ENCODE data around the gene RND2.
A peak's percentile ranks its signal among the peaks of the same experiment; 100 is the strongest.
"Not testable (repeated sequence)": the region's sequence is repeated elsewhere in the genome, so short reads cannot be mapped to it uniquely, and the experiment has no call there.

The RND2 gene, protein sequence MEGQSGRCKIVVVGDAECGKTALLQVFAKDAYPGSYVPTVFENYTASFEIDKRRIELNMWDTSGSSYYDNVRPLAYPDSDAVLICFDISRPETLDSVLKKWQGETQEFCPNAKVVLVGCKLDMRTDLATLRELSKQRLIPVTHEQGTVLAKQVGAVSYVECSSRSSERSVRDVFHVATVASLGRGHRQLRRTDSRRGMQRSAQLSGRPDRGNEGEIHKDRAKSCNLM

DNA sequence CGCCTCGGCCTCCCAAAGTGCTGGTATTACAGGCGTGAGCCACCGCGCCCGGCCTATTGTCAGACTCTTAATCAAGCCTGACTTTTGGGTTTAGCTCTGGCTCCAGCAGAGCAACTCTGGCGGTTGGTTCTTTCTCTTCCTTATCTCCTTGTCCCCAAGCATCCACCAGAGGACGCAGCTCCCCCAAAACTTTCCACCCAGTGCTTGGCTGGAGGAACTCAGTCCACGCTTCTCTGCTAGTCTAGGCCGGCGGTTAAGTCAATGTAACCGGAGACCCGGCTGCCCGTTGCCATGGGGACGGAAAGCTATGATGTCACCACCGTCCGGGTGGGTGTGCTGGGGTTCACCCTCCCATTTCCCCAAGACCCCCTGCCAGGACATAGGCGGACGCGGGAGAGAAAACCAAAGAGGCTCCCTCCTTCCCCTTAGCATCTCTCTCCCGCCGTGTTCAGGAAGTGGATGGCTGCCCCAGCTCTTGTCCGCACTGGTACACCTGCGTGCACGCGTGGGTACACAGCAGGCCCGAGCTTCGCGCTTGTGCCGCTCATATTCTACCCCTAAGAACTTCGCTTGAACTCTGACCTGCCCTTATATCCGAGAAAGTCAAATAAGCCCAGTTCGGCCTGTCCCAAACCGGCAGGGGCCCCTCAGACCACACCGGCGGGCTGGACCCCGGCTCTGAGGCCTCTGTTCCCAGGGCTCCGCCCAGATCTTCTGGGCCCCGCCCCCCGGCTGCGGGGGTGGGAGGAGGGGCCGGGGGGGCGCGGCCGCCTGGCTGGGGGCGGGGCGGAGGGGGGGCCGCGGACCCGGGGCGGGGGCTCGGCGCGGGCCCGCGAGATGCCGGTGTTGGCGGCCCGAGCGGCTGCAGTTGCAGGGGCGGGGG, at the start of gene RND2:
TSS of gene RND2 (plus strand) at position 825 of the 883 bp plus-strand sequence. CDS start 117 bp downstream, outside the sequence.
- peak; percentile 87 for DNase-seq

DNA sequence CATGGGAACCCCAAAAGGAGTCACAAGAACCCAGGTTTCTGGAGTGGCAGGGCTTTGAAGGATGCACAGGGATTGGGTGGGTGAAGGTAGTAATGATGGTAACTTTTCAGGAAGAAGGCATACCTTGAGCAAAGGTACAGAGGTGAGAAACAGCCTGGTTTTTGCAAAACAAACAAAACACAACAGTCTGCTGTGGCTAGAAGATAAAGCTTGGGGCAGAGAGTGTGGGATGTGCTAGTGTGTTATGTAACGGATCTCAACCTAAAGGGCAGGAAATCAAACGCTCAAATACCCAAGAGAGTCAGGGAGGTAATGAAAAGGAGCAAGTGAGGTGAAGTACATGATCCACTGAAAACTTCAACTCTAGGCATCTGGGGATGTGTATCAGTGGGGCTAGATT, 49.8 kb upstream of the RND2 start:
- no peak for DNase-seq

DNA sequence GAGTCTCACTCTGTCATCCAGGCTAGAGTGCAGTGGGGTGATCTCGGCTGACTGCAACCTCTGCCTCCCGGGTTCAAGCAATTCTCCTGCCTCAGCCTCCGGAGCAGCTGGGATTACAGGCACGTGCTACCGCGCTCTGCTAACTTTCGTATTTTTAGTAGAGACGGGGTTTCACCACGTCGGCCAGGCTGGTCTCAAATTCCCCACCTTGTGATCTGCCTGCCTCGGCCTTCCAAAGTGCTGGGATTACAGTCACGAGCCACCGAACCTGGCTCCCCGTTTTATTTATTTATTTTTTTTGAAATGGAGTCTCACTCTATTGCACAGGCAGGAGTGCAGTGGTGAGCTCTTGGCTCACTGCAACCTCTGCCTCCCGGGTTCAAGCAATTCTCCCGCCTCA, 49.3 kb upstream of the RND2 start:
- not testable (repeated sequence) for DNase-seq

DNA sequence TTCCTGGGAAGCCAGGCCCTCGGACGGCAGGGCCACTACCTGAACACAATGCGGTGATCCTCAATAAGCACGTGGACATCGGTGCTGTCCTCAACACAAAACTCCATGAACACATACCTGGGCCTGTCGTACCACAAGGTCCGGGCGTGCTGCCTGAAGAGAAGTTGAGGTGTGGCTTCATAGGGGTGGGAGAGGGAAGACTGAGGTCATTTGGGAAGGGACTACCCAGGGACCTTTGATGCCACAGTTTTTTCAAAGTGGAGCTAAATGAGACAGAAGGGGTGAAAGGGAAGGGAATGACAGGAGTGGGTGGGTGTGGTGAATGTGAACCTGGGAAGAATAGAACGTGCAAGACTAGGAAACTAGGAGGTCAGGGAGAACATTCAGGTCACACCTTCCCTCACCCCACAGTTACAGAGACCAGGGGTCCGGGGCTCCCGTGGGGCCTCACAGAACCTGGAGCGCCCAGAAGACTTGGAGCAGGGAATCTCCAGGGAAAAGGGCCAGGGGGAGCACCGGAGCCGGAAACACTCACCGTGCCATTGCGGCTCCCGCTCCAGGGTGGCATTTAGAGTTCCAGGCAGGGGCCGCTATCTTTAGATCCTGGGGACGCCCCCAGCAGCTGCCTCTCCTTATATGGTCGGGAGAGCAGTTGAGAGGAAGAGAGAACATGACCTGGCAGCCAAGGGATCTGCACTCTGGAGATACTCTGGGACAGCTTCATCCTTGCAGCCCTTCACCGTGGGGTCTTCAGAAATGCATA, 45.3 kb upstream of the RND2 start, which contains the start of gene PTGES3L:
TSS of gene PTGES3L (minus strand) at position 570 of the 763 bp plus-strand sequence. CDS start at position 543, 27 bp downstream.
- peak; percentile 36 for DNase-seq

DNA sequence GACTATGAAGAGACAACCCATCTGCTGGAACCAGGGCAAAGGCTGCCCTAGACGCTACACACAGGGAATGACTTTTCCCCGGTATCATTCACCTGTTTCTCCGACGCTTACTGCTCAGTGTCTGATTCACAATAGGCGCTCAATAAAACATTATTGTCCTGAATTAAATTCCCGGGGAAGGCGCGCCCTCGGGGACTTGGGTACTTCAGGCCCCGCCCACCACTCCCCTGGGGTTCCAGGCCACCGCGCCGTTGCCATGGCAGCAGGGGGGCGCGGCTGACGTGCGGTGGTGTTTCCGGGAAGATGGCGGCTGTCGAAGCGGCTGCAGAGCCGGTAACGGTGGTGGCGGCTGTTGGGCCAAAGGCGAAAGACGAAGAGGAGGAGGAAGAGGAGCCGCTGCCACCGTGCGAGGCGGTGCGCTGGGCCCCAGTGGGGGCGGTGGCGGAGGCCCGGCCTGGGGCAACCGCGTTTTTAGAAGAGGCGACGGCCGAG, 44.7 kb upstream of the RND2 start, which contains the start of gene RUNDC1:
TSS of gene RUNDC1 (plus strand) at position 292 of the 492 bp plus-strand sequence. CDS start at position 304, 12 bp downstream.
- DNase-seq: peak; percentile 94

DNA sequence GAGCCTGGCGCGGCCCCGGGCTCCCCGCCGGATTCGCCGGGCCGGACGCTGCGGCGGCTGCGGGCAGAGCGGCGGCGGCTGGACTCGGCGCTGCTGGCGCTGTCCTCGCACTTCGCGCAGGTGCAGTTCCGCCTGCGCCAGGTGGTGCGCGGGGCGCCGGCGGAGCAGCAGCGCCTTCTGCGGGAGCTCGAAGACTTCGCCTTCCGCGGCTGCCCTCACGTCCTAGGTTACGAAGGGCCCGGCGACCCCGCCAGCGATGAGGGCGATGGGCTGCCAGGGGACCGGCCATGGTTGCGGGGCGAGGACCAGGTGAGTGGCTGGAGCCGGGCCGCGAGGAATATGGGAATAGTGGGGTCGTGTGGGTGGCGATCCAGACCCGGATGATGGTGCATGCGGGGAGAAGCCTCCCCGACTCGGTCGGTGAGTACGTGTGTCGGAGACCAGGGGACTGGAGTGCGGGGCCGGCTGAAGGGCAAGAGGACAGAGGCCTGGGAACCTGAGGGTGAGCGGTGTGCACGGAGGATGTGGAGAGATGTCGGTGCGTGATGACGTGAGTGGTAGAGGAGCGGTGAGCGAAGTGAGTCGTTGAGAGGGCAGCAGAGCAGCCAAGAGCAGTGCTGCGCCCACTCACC, 44.1 kb upstream of the RND2 start:
- peak; percentile 88 for DNase-seq

DNA sequence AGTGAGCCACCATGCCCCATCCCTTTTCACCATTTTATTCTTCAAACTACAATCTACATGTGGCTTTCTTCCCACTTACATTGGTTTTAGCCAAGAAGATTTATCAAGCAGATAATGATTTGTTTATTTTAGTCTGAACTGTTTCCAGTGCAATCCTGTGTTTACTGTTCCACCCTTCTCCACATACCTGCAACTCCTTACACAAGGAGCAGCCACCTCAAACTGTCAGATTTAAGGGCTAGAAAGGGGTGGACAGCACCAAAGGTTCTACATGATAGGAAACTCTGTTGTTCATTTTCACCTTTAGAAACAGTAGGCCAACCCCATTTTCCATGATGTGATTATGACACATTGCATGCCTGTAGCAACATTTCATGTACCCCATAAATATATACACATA, 42.8 kb upstream of the RND2 start:
- no peak for DNase-seq

DNA sequence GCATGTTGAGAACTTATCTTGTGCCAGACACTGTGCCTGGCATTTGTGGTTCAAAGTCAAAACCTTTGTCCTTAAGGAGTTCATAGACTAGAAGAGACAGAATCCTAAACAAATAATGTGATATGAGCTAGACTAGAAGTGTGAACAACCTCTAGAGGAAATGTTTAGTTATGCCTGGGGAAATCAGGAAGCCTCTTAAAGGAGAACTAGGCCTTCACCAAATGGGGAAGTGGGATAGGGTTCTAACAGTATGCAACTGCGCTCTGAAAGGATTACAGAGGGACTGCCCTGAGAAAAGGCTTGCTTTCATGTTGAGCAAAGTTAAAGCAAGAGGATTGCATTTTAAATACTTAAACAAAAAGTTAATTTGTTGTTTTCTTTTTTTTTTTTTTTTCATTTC, 39.8 kb upstream of the RND2 start:
- DNase-seq: no peak

DNA sequence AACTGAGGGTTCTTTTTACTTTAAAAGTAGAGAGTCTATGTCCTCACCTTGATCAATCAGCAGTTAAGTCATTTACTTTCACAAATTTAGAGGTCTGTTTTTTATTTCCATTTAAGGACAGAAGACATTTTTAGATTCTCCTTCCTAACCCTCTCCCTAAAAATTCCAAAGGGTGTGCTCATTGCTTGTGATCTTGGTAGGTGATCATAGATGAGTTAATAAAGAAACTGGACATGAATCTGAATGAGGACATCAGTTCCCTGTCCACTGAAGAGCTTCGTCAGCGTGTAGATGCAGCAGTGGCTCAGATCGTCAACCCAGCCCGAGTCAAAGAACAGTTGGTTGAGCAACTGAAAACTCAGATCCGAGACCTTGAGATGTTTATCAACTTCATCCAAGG, 35.9 kb upstream of the RND2 start:
- DNase-seq: no peak

DNA sequence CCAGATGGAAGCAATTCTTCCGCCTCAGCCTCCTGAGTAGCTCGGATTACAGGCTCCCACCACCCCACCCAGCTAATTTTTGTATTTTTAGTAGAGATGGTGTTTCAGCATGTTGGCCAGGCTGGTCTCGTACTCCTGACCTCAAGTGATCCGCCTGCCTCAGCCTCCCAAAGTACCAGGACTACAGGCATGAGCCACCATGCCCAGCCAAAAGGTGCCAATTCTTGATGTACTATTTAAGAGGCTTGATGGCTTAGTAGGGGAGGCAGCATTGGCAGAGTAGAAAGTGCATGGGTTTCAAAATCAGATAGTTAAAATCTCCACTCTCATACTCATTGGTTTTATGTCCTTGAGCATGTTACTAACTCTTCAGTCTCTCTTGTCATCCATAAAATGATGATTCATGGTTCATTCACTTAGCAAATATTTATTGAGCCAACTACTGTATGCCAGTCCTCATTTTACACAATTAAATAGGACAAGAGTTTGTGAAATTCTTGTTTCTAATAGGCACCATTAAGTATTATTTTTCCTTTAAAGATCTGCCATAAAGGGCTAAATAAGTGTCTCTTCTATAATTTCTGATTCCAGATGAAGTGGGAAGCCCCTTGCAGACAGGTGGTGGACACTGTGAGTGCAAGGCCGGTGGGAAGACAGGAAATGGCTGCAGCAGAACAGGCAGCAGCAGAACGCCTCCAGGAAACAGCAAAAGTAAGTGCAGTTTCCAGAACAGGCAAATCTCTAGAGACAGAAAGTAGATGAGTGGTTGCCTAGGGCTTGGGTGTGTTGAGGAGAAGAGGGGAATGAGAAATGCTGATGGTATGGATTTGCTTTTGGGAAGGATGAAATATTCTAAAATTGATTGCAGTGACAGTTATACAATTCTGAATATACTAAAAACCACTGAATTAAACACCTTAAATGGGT, 35.0 kb upstream of the RND2 start:
- no peak for DNase-seq

DNA sequence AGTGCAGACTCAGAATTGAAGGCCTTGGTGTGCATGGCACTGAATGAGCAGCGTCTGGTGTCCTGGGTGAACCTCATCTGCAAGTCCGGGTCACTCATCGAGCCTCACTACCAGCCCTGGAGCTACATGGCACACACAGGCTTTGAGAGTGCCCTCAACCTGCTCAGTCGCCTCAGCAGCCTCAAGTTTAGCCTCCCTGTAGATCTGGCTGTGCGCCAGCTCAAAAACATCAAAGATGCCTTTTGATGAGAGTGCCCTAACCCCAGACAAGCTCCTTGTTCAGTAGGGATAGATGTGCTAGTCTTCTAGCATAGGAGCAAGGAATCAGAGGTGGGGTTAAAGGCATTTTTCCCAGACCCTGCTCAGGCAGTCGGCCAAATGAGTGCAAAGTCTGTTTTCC, 33.6 kb upstream of the RND2 start:
- no peak for DNase-seq

DNA sequence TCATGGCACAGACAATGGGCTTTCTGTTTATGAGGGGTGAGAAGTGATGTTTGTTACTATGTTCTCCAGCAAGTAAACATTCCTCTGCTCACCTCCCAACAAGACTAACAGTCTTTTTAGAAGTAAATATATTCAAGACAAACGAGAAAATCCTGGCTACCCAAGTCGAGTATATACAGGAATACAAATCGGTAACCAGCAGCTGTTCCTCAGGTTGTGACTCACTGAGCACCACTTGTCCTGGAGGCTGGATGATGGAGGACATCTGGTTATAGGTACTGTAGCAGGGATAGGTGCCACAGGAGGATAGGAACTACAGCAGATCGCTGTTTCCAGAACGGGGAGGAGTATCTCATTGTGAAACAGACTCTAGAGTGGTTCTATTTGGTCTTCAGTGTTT, 32.2 kb upstream of the RND2 start:
- DNase-seq: no peak

DNA sequence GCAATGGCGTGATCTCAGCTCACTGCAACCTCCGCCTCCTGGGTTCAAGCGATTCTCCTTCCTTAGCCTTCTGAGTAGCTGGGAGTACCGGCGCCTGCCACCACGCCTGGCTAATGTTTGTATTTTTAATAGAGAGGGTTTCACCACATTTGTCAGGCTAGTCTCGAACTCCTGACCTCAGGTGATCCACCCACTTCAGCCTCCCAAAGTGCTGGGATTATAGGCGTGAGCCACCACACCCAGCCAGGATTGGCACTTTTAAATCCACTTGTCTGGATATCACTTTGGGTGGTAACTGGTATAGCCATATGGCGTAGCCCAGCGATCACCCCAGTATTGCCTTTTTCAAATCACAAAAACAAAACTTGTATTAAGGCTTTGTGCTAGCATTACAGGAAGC, 31.1 kb upstream of the RND2 start:
- not testable (repeated sequence) for DNase-seq

DNA sequence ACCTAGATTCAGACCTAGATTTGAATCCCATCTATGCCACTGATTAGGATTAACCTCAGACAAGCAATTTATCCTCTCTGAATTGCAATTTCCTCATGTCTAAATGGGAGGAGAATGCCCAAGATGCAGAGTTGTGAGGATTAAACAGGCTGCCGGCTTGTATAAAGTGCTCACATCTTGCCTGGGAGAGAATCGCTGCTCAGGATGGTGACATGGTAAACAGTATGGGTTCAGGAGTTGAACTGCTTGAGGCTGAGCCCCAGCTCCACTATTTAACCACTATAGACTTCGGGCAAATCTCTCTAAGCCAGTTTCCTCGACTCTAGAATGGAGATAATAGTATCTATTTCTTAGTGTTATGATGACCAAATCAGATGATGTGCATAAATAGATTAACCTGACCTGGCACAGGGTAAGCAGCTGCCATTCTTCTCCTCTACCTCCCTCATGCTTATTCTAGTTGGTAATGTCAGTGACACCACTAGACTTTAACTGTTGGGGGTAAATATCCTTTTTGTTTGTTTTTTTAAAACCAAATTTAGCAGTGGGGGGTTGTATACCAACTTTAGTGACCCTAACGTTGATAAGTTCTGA, 27.5 kb upstream of the RND2 start:
- DNase-seq: no peak

DNA sequence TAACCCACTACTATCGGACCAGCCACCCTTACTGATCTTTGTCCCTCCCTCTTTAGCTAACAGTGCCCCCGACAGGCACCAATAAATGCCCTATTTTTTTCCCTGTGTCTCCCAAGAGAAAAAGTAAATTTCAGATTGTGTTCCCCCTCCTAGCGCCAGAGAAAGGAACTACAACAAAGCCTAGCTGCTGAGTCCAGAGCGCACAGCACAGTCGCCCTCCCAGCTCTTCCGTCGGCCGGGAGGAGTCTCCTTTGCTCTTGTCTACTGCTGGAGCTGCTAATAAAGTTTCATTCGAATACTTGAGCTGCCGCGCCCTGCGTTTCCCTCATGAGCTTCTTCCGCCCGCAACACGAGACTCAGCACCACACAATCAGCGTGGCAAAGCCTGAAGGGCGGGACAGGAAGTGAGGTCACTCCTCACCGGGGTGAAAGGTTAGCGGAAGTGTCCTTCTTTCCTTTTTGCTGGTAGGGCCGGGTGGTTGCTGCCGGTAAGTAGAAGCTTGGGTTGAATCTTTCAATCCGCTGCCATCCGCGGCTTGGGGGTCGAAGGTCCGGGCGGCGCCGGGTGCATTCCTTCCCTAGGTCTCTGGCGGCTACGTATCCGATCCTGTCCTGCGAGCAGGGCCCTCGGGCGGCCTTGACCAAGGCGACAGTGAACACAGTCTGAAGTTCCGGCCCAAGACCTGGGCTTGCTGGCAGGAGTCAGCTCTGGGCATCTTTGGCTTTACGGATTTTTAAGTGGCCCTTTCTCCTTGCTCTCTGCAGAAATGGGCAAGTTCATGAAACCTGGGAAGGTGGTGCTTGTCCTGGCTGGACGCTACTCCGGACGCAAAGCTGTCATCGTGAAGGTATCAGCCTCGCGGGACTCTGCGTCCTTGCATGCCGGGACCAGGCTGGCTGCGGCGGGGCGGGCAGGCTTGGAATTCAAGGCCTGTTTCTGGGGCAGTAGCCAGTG, 26.8 kb upstream of the RND2 start, which contains the start of gene RPL27:
TSS of gene RPL27 (plus strand) at position 436 of the 955 bp plus-strand sequence. CDS start at position 768, 332 bp downstream.
- DNase-seq: peak; percentile 99

DNA sequence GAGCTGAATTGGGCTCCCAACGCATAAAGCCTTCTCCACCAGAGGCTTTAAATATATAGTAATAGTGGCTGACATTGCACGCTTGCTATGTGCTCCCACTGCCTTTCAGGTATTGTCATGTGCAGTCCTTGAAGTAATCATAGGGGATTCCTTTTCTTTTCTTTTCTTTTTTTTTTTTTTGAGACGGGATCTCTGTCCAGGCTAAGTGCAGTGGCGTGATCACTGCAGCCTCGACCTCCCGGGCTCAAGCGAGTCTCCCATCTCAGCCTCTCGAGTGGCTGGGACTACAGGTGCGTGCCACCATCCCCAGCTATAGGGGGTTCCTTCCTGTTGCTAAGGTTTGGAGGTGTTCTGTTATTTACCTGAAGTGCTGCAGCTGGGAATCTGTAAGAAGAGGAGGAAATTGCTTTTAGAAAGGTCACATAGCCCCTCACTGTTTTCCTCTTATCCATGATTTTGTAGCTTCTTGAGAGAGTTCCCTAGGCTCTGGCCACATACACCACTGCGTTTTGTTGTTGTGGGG, 26.0 kb upstream of the RND2 start:
- no peak for DNase-seq

DNA sequence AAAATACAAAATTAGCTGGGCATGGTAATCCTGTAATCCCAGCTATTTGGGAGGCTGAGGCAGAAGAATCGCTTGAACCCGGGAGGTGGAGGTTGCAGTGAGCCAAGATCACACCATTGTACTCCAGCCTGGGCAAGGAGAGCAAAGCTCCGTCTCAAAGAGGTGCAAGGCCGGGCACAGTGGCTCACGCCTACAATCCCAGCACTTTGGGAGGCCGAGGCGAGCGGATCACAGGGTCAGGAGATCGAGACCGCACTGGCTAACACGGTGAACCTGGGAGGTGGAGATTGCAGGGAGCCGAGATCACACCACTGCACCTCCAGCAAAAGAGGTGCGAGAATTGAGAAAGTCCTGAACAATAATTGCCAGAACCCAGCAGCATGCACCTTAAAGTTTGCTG, 24.1 kb upstream of the RND2 start:
- not testable (repeated sequence) for DNase-seq

DNA sequence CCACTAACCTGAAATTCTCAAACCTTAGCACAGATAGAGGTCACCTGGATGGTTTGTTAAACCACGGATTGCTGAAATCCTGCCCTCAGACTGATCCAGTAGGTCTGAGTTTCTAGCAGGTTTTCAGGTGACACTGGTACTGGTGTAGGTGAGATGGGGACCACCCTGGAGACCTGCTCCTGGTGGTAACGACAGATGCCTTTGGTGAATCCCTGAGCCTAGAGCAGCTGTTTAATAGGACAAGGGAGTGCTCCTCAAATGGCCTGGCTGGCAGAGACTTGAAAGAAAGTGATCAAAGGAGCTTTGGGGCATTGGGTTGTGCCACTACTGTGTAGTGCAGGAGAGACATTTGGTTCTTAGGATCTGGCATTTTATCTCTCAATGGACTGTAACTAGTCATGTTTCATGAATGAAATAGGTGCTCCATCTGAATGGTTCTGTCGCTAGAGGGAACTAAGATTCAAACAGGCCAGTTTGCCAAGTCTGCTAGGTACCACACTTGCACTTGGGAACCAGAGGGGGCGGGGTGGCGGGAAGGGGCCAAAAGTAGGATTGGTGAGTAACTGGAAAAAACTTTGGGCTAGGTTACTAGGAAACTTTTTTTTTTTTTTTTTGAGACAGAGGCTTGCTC, 21.4 kb upstream of the RND2 start:
- no peak for DNase-seq
